Stimulated activated CD4-positive, alpha-beta T cell treated with anti-CD3 and anti-CD28 coated beads, Interleukin-1b, Interleukin-23, amount 100 ng/mL, for 1 hour (primary cell): ENCODE results near the gene ICA1.

Source experiments
- DNase-seq, 2 donors: peaks; one replicate each; pipeline ENCODE4 v3.0.0-alpha.2; 2020; ENCODE audit warnings: low read depth in 2 of 2

ICA1 gene

GRCh38 chr7:8161364-8161828 is 100.6 kb downstream of the ICA1 start:
- no peak for DNase-seq

GRCh38 chr7:8160779-8161345 is 101.1 kb downstream of the ICA1 start:
- no peak for DNase-seq

GRCh38 chr7:8160250-8160649 is 101.7 kb downstream of the ICA1 start:
- no peak for DNase-seq

GRCh38 chr7:8159595-8159994 is 102.4 kb downstream of the ICA1 start:
- no peak for DNase-seq

- no peak for DNase-seq
Measured at GRCh38 chr7:8157296-8157695, 104.7 kb downstream of the ICA1 start.

DNA sequence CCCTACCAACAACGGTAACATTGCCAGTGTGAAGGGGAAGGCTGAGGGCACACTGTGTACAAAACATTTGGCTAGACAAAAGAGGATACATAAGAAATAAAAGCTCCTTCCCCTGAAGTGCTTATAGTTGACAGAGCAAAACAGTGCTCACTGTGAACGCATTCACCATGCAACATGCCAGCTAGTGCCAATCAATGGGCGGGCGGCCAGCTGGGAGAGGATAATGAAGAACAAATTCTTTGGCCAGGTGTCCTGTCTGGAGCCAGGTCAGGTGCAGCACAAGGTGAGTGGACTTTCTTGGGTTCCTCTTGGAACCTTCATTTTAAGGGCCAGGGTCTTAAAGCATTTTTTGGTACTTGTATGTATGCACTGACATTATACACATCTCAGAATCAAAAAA is 106.1 kb downstream of the ICA1 start:
- DNase-seq = no peak

DNA sequence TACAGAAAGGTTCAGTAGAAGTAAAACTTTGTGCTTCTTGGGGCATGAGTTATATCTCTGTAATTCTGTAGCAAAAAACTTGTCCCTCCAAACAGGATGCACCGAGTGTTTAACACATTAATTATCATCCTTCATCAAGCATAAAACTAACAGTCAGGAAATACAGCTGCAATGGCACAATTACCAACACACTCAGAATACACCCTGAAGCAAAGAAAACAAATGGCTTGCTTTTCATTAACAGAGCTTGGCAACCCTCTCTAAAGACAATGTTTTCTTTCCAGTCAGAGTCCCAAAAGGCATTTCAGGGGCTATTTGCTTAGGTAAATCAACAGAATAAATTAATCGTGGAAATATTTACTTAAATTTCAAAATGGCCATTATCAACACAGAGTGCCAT is 107.7 kb downstream of the ICA1 start:
- no peak for DNase-seq

- DNase-seq = no peak
Measured at GRCh38 chr7:8152489-8153192, 109.3 kb downstream of the ICA1 start.

- no peak for DNase-seq
Measured at GRCh38 chr7:8151161-8151725, 110.7 kb downstream of the ICA1 start.

GRCh38 chr7:8149222-8149621 is 112.7 kb downstream of the ICA1 start:
- DNase-seq = no peak

GRCh38 chr7:8147760-8148463 is 114.1 kb downstream of the ICA1 start:
- no peak for DNase-seq

DNA sequence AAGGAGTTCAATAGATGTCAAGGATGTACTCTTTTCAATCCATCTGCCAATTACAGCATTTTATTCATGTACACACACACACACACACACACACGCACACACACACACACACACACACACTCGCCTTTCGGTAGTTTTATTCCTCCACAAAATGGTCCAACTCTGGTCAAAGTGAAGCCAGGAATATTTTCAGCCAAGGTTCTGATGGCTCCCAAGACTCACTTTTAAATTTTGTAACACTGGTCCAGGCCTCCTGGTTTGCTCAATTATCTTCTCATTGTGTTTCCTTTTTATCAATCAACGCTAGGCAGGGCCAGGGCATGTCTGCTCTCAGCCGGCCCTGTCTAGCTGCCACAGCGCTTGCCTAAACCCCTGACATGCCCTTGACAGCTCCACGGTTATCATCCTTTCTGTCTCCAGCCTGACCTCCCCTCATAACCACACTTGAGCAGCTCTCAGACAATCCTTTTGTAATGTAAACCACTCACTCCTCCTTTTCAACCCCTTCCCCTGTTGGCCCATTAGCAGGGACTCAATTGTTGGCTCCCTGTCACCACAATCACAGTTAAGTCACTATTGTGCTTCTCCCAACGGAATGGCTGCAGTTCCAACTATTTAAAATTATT is 115.1 kb downstream of the ICA1 start:
- no peak for DNase-seq

DNA sequence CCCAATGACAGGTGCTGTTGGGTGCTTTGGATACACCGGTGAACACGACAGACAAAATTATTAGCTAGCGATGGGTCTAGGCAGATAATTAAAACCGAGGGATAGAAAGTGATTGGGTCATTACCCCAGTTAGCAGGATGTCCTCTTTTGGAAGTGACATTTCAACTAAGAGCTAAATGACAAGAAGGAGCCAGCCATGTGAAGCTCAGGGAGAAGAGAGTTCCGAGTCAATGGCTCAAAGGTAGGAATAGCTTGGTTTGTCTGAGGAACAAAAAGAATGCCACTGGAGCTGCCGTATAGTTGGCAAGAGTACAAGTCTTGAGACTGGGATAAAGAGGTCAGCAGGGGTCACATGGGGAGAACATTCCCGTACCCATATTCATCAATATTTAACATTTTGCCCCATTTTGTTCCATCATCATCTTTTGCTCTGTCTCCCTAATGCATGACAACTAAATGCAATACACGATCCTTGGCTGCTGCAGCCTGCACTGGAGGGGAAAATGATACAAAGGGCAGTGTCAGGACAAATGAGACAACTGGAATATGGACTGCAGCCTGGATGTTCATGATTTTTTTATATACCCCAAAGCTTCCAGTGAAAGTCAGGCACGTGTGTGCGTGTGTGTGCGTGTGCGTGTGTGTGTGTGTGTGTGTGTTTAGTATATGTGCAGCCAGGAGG is 115.7 kb downstream of the ICA1 start:
- DNase-seq = no peak

DNA sequence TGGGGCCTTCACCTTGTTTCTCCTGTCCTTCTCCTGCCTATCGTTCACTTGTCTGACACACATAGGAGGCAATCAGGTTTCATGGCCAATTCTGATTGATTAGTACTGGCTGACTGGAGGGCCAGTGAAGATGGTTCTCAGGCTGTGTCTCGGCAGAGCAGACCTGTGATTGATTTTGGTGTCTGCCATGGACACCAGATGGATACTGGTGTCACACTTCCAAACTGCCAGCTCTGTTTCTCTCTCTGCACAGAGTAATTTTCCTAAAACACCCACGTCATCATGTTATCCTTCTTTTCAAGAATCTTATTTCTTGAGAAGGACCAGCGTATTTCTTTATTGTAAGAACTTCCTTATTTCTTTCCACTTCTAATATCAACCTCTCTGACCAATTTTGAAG is 117.1 kb downstream of the ICA1 start:
- no peak for DNase-seq

GRCh38 chr7:8143151-8143874 is 118.7 kb downstream of the ICA1 start:
- no peak for DNase-seq

DNA sequence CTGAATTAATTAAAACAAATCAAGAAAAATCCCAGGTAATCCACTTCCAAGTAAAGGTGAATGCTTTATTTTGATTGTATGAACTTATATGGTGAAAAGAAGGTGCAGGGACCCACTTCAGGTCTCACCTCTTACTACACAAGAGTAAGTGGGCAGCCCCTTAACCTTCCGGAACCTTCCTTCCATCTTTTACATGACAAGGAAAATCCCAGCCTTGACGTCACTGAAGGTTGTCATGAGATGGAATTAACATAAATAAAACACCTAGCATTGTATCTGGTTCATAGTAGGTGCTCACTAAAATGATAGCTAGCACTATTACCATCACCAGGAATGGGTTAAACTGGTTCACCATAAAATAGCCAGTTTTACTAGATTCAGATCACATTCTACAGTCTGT is 119.5 kb downstream of the ICA1 start:
- DNase-seq = no peak

DNA sequence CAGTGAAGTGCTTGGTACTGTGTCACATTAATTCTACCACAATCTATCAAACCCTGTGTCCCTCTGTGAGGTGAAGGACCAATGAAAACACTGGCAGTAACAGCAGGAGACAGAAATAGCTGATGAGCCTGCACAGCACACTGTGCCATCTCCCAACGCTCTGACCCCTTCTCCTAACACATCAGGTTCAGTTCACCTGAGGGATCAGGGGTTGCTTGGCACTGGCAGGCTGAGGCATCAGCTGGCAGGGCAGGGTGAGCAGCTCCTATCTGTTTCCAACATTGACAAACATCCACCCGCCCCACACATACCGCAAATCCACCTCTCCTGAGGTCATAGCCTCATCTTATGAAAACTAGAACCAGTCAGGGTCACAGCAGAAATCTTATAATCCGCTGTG is 120.9 kb downstream of the ICA1 start:
- DNase-seq = no peak

DNA sequence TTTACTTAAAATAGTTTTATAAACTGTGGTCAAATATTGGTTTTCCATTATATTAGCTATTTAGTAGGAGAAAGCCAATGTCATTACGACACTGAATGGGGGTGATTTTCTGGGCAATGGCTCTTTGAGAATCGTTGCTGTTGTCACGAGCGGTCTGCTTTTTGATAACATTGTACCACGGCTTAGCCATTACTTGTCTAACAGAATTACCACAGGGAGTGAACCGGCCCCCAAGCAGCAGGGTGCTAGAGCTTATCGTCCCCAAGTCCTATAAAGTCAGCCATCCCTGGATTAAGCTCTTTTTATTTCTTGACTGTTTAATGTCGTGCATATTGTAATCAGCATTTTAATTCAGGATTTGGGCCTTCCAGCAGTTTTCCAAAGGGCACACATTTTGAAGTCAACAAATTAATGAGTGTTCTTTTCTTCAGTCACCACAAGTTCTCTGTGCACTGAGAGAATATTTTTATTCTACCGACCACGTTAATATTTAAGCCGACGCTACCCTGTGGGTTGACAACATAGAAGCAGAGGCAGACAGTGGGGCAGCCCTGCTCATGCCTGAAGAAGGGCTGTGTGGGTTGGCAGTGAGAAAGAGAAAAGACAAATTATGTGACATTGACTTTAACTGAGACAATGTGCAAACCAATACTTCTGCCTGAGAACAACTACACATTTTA is 125.8 kb downstream of the ICA1 start:
- DNase-seq = no peak

GRCh38 chr7:8135417-8135816 is 126.5 kb downstream of the ICA1 start:
- DNase-seq = no peak

- DNase-seq = no peak
Measured at GRCh38 chr7:8134089-8134733, 127.8 kb downstream of the ICA1 start.
